HG03196 (cell line): ENCODE measurements around the gene SSTR5.

ENCODE experiments used
- ATAC-seq: cut with Tn5 transposase; IDR thresholded peaks from one replicate; pipeline ENCODE4 v1.9.1; 2021; ENCODE audit not compliant: unreplicated experiment

Gene SSTR5

GRCh38 chr16:1039762-1040161 is 32.8 kb upstream of the SSTR5 start:
- ATAC-seq: no peak

GRCh38 chr16:1040346-1040745 is 32.2 kb upstream of the SSTR5 start:
- ATAC-seq: no peak

GRCh38 chr16:1042049-1042744 is 30.4 kb upstream of the SSTR5 start:
- no peak for ATAC-seq

GRCh38 chr16:1042866-1043265 is 29.7 kb upstream of the SSTR5 start:
- ATAC-seq: no peak

- no peak for ATAC-seq
Observed at GRCh38 chr16:1043881-1044451, 28.6 kb upstream of the SSTR5 start.

- ATAC-seq: no peak
Observed at GRCh38 chr16:1044460-1045309, 27.9 kb upstream of the SSTR5 start.

- ATAC-seq: no peak
Observed at GRCh38 chr16:1045310-1045992, 27.1 kb upstream of the SSTR5 start.

- ATAC-seq: no peak
Observed at GRCh38 chr16:1045993-1046911, 26.3 kb upstream of the SSTR5 start.

- no peak for ATAC-seq
Observed at GRCh38 chr16:1047123-1047522, 25.4 kb upstream of the SSTR5 start.

GRCh38 chr16:1047801-1048200 is 24.7 kb upstream of the SSTR5 start:
- no peak for ATAC-seq

- ATAC-seq: no peak
Observed at GRCh38 chr16:1048442-1049112, 24.0 kb upstream of the SSTR5 start.

- ATAC-seq: no peak
Observed at GRCh38 chr16:1049113-1049975, 23.2 kb upstream of the SSTR5 start.

GRCh38 chr16:1049976-1050247 is 22.6 kb upstream of the SSTR5 start:
- ATAC-seq: no peak

- no peak for ATAC-seq
Observed at GRCh38 chr16:1050516-1050915, 22.0 kb upstream of the SSTR5 start.

GRCh38 chr16:1050921-1051320 is 21.6 kb upstream of the SSTR5 start:
- no peak for ATAC-seq

- no peak for ATAC-seq
Observed at GRCh38 chr16:1051446-1051845, 21.1 kb upstream of the SSTR5 start.

GRCh38 chr16:1052721-1053120 is 19.8 kb upstream of the SSTR5 start:
- no peak for ATAC-seq

GRCh38 chr16:1053121-1053521 is 19.4 kb upstream of the SSTR5 start:
- ATAC-seq: no peak

- ATAC-seq: no peak
Observed at GRCh38 chr16:1053700-1054368, 18.7 kb upstream of the SSTR5 start.
